Liver (tissue), 9 donors: Measurements from ENCODE around the gene RGS10. TPM values are rescaled to one million over a fixed set of nuclear protein-coding genes. Genes with fewer than 3 reads are reported as not detected.

ENCODE experiments used
- DNase-seq: peaks from one replicate; pipeline ENCODE4 v3.0.0-alpha.2; 2017; ENCODE audit warnings: low spot score
- H3K27ac ChIP-seq, 2 donors: one replicate each; pipeline ENCODE4 v1.7.0; 2013; ENCODE audit warnings: inconsistent platforms in 2 of 2, low read length in 2 of 2, control low read depth in 1 of 2, low read depth in 1 of 2, mild to moderate bottlenecking in 1 of 2
- H3K27me3 ChIP-seq, 4 donors: one replicate each; pipeline versions ENCODE4 v1.6.1 to v1.7.0; 2013; ENCODE audit warnings: low read length in 3 of 4, inconsistent platforms in 1 of 4, mild to moderate bottlenecking in 1 of 4, moderate library complexity in 1 of 4; ENCODE audit not compliant: control insufficient read depth in 4 of 4, insufficient read depth in 4 of 4
- H3K36me3 ChIP-seq, 4 donors: one replicate each; pipeline versions ENCODE4 v1.6.1 to v1.7.0; 2013; ENCODE audit warnings: low read length in 3 of 4, mild to moderate bottlenecking in 3 of 4, low read depth in 1 of 4, moderate library complexity in 1 of 4; ENCODE audit not compliant: control insufficient read depth in 4 of 4, insufficient read depth in 3 of 4
- H3K4me1 ChIP-seq, 4 donors: one replicate each; pipeline versions ENCODE4 v1.6.1 to v1.7.0; 2013; ENCODE audit warnings: low read length in 3 of 4, mild to moderate bottlenecking in 3 of 4, moderate library complexity in 1 of 4; ENCODE audit not compliant: control insufficient read depth in 4 of 4, insufficient read depth in 4 of 4
- H3K4me3 ChIP-seq, 3 donors: one replicate each; pipeline versions ENCODE4 v1.6.1 to v1.7.0; 2013; ENCODE audit warnings: low read length in 3 of 3, control low read depth in 1 of 3, low read depth in 1 of 3, mild to moderate bottlenecking in 1 of 3
- H3K9ac ChIP-seq, 2 donors: one replicate each; pipeline ENCODE4 v1.7.0; 2013; ENCODE audit warnings: low read length in 2 of 2, mild to moderate bottlenecking in 2 of 2, moderate library complexity in 2 of 2, control low read depth in 1 of 2, low read depth in 1 of 2
- H3K9me3 ChIP-seq, 4 donors: one replicate each; pipeline versions ENCODE4 v1.6.1 to v1.7.0; 2013; ENCODE audit warnings: low read length in 3 of 4; ENCODE audit not compliant: control insufficient read depth in 4 of 4
- CTCF ChIP-seq: fragments of 150-350 bp; IDR thresholded peaks from 2 replicates; pipeline ENCODE4 v1.5.1; 2017; ENCODE audit warnings: improper control_type of control experiment, low read depth, low read length; ENCODE audit not compliant: missing input control
- EGR1 ChIP-seq, 2 donors: IDR thresholded peaks; 2 replicates each; pipeline ENCODE4 v1.6.1; 2016 to 2018; ENCODE audit warnings: antibody characterized with exemption in 2 of 2, low read depth in 2 of 2
- FOXA1 ChIP-seq: IDR thresholded peaks from 2 replicates; pipeline ENCODE4 v1.6.1; 2016; ENCODE audit warnings: antibody characterized with exemption
- FOXA2 ChIP-seq: IDR thresholded peaks from 2 replicates; pipeline ENCODE4 v1.6.1; 2016; ENCODE audit warnings: antibody characterized with exemption
- HNF4G ChIP-seq: IDR thresholded peaks from 2 replicates; pipeline ENCODE4 v1.6.1; 2016; ENCODE audit warnings: antibody characterized with exemption
- MAX ChIP-seq: IDR thresholded peaks from 2 replicates; pipeline ENCODE4 v1.6.1; 2016; ENCODE audit warnings: antibody characterized with exemption
- NR2F2 ChIP-seq: IDR thresholded peaks from 2 replicates; pipeline ENCODE4 v1.6.1; 2016; ENCODE audit warnings: antibody characterized with exemption
- REST ChIP-seq: IDR thresholded peaks from 2 replicates; pipeline ENCODE4 v1.6.1; 2016; ENCODE audit warnings: antibody characterized with exemption, mild to moderate bottlenecking
- RXRA ChIP-seq, 2 donors: IDR thresholded peaks; 2 replicates each; pipeline ENCODE4 v1.6.1; 2017 to 2018; ENCODE audit warnings: antibody characterized with exemption in 2 of 2, mild to moderate bottlenecking in 1 of 2
- SP1 ChIP-seq: IDR thresholded peaks from 2 replicates; pipeline ENCODE4 v1.6.1; 2018; ENCODE audit warnings: antibody characterized with exemption, mild to moderate bottlenecking
- TAF1 ChIP-seq: conservative IDR thresholded peaks from 2 replicates; pipeline ENCODE4 v1.6.1; 2016; ENCODE audit warnings: antibody characterized with exemption, mild to moderate bottlenecking
- YY1 ChIP-seq: IDR thresholded peaks from 2 replicates; pipeline ENCODE4 v1.6.1; 2016; ENCODE audit warnings: antibody characterized with exemption, mild to moderate bottlenecking
- ZBTB33 ChIP-seq: IDR thresholded peaks from 2 replicates; pipeline ENCODE4 v1.6.1; 2016; ENCODE audit warnings: antibody characterized with exemption
- WGBS: extraction: QIAGEN DNeasy Blood & Tissue Kit; methylation state at CpG from one replicate; pipeline ENCODE4 v1.1.7; 2013; 5-methylcytosine and 5-hydroxymethylcytosine counted together
- polyA plus RNA-seq, 2 donors: library from polyadenylated mRNA; stranded (reverse) in 1 of 2; unstranded in 1 of 2; fragments of 200-250 nt in 1 of 2; fragments of >200 nt in 1 of 2; fragmentation: Nextera tagmentation in 1 of 2; extraction: Ambion mirVana in 1 of 2; gene quantifications; one replicate each; pipeline versions ENCODE4 v1.2.1 to v1.2.3, GENCODE V29; 2013 to 2015
- total RNA-seq, 2 donors: library from RNA; depleted of rRNA; stranded (reverse); fragments of >200 nt; gene quantifications; one replicate each; pipeline ENCODE4 v1.2.3, GENCODE V29; 2014
- donor health status: healthy.
- donor health status: healthy.
- donor health status: healthy.
- donor health status: healthy.
- donor health status: healthy.

The RGS10 gene
- total and polyA plus RNA-seq, 4 donors, result 1.8 to 51.9 (median 2.2) TPM

GRCh38 chr10:119545310-119545709, 2.8 kb upstream of the RGS10 start:
- no peak for DNase-seq
- Histone ChIP-seq H3K4me1 (peaks cover 9 to 16% (median 11%) of the 10 kb centered on the region in 4 donors), H3K27me3 (peaks cover 0 to 12% (median under 1%) of the 10 kb centered on the region in 4 donors), H3K27ac (no peak overlapping the region), H3K9ac (no peak overlapping the region), H3K36me3 (no peaks in the 10 kb centered on the region), H3K4me3 (no peak overlapping the region), H3K9me3 (no peaks in the 10 kb centered on the region)
- WGBS, result 52% methylated on average over 4 of the region's 4 CpGs
- no peak for TF ChIP-seq CTCF
- TF ChIP-seq NR2F2, result no peak
- no peak for TF ChIP-seq SP1
- TF ChIP-seq FOXA1, result no peak
- TF ChIP-seq EGR1 (IDR thresholded peaks at IDR 0.05; ENCODE audit: low read depth in 2 of 2), result no peak

GRCh38 chr10:119543814-119544642, 1.5 kb upstream of the RGS10 start:
- DNase-seq, result no peak
- TF ChIP-seq SP1 (no peak), RXRA (IDR thresholded peaks at IDR 0.05) (no peak), MAX (no peak), HNF4G (no peak), YY1 (no peak), TAF1 (no peak), REST (no peak), FOXA1 (no peak), FOXA2 (no peak), ZBTB33 (no peak)
- no peaks in the 10 kb centered on the region for H3K9me3 ChIP-seq
- peaks cover 9 to 16% (median 11%) of the 10 kb centered on the region in 4 donors for H3K4me1 ChIP-seq
- no peak overlapping the region for H3K27ac ChIP-seq
- no peak overlapping the region for H3K9ac ChIP-seq
- no peaks in the 10 kb centered on the region for H3K36me3 ChIP-seq
- WGBS, result 72% methylated on average over 19 of the region's 19 CpGs
- H3K4me3 ChIP-seq, result no peak overlapping the region
- peaks cover 0 to 12% (median under 1%) of the 10 kb centered on the region in 4 donors for H3K27me3 ChIP-seq
